Hypothalamus (tissue), 51 donors: ENCODE results near the gene THUMPD3.

ENCODE experiments used
- DNase-seq, 51 donors: peaks; one replicate each; lab custom pipeline; 2025; lab: John Stamatoyannopoulos, UW

THUMPD3 gene

GRCh38 chr3:9414826-9415225, 52.0 kb downstream of the THUMPD3 start:
- no peak for DNase-seq

- DNase-seq = no peak
Measured at GRCh38 chr3:9415485-9416138, 52.8 kb downstream of the THUMPD3 start.

- DNase-seq = no peak
Measured at GRCh38 chr3:9416139-9416780, 53.4 kb downstream of the THUMPD3 start.

GRCh38 chr3:9420850-9421549, 58.1 kb downstream of the THUMPD3 start:
- DNase-seq = no peak

GRCh38 chr3:9422712-9423424, 60.0 kb downstream of the THUMPD3 start:
- DNase-seq = peak in 45 of 51 donors; percentile 9 to 96 (median 72)

GRCh38 chr3:9428411-9428810, 65.6 kb downstream of the THUMPD3 start:
- no peak for DNase-seq

GRCh38 chr3:9430733-9431132, 67.9 kb downstream of the THUMPD3 start:
- no peak for DNase-seq

- no peak for DNase-seq
Measured at GRCh38 chr3:9433627-9434521, 71.0 kb downstream of the THUMPD3 start.

- DNase-seq = no peak
Measured at GRCh38 chr3:9435316-9435715, 72.5 kb downstream of the THUMPD3 start.
